EL (cell line): ENCODE results near the gene MAP3K19.

Experiments
- DNase-seq: peaks from one replicate; pipeline ENCODE4 v3.0.0-alpha.2; 2016

MAP3K19 gene

GRCh38 chr2:134927195-134927594 is 120.1 kb downstream of the MAP3K19 start:
- peak; percentile 48 for DNase-seq

- DNase-seq = peak; percentile 25
Observed at GRCh38 chr2:134926231-134926931, 120.9 kb downstream of the MAP3K19 start.

- DNase-seq = no peak
Observed at GRCh38 chr2:134924912-134925311, 122.3 kb downstream of the MAP3K19 start.

GRCh38 chr2:134919341-134920210 is 127.7 kb downstream of the MAP3K19 start:
- peak; percentile 38 for DNase-seq

GRCh38 chr2:134918526-134919340 is 128.5 kb downstream of the MAP3K19 start, which contains the start of gene CCNT2:
CCNT2 (plus strand) TSS chr2:134918822; CDS start chr2:134918855, 33 bp downstream.
- DNase-seq = peak; percentile 99

GRCh38 chr2:134917888-134918525 is 129.2 kb downstream of the MAP3K19 start:
- no peak for DNase-seq

- DNase-seq = peak; percentile 7
Observed at GRCh38 chr2:134917360-134917865, 129.8 kb downstream of the MAP3K19 start.
